HepG2 (cell line): ENCODE results near the gene ADPRHL1.

Experiments used
- CEBPB ChIP-seq: IDR thresholded peaks from 2 replicates; pipeline ENCODE4 v1.6.1; 2011; ENCODE audit warnings: low read depth, low read length, improper control_type of control experiment, borderline replicate concordance
- TF ChIP-seq, protein P1 (sequence below): sonication (generic); formaldehyde crosslinking; IDR thresholded peaks from 2 replicates; pipeline ENCODE4 v1.4.0; 2020; ENCODE audit warnings: missing genetic modification reagents, borderline replicate concordance

DNA sequence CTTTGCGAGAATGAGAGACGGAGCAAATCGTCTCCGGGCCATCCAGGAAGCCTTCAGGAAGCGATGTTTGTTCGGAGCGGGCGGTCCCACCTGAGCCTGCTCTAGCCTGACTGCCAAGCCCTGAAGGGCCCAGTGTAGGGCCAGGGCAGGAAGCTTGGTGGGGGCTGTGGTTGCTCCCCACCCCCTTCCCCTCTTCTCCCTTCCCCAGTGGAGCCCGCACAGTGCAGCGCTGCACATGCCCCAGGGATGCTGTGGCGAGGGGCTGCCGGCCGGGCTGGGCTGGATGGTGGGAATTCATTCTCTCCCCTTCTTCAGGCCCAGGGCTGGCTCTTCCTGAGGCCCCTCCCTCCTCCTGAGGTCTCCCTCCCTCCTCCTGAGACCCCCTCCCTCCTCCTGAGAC, 82.2 kb downstream of the ADPRHL1 start:
- TF ChIP-seq CEBPB: no peak
- TF ChIP-seq, protein P1, sequence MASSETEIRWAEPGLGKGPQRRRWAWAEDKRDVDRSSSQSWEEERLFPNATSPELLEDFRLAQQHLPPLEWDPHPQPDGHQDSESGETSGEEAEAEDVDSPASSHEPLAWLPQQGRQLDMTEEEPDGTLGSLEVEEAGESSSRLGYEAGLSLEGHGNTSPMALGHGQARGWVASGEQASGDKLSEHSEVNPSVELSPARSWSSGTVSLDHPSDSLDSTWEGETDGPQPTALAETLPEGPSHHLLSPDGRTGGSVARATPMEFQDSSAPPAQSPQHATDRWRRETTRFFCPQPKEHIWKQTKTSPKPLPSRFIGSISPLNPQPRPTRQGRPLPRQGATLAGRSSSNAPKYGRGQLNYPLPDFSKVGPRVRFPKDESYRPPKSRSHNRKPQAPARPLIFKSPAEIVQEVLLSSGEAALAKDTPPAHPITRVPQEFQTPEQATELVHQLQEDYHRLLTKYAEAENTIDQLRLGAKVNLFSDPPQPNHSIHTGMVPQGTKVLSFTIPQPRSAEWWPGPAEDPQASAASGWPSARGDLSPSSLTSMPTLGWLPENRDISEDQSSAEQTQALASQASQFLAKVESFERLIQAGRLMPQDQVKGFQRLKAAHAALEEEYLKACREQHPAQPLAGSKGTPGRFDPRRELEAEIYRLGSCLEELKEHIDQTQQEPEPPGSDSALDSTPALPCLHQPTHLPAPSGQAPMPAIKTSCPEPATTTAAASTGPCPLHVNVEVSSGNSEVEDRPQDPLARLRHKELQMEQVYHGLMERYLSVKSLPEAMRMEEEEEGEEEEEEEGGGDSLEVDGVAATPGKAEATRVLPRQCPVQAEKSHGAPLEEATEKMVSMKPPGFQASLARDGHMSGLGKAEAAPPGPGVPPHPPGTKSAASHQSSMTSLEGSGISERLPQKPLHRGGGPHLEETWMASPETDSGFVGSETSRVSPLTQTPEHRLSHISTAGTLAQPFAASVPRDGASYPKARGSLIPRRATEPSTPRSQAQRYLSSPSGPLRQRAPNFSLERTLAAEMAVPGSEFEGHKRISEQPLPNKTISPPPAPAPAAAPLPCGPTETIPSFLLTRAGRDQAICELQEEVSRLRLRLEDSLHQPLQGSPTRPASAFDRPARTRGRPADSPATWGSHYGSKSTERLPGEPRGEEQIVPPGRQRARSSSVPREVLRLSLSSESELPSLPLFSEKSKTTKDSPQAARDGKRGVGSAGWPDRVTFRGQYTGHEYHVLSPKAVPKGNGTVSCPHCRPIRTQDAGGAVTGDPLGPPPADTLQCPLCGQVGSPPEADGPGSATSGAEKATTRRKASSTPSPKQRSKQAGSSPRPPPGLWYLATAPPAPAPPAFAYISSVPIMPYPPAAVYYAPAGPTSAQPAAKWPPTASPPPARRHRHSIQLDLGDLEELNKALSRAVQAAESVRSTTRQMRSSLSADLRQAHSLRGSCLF (CRISPR knock-in tag): no peak
